HFFc6 (cell line): ENCODE results near the gene EFNB2. TPM values are rescaled to one million over a fixed set of nuclear protein-coding genes. Genes with fewer than 3 reads are reported as not detected.

Source experiments
- DNase-seq: peaks from one replicate; pipeline ENCODE4 v3.0.0-alpha.2; 2018
- H3K27ac Mint-ChIP-seq: 2 replicates; pipeline ENCODE4 v1.8.0; 2020; ENCODE audit warnings: mild to moderate bottlenecking, mixed read lengths
- H3K27me3 Mint-ChIP-seq: 2 replicates; pipeline ENCODE4 v1.8.0; 2021; ENCODE audit warnings: mild to moderate bottlenecking, moderate library complexity, mixed read lengths; ENCODE audit not compliant: insufficient read depth
- H3K36me3 Mint-ChIP-seq: 2 replicates; pipeline ENCODE4 v1.8.0; 2021; ENCODE audit warnings: low read depth, mixed read lengths
- H3K4me1 Mint-ChIP-seq: 2 replicates; pipeline ENCODE4 v1.8.0; 2020; ENCODE audit warnings: low read depth, mixed read lengths
- H3K4me3 Mint-ChIP-seq: 2 replicates; pipeline ENCODE4 v1.8.0; 2020; ENCODE audit warnings: mild to moderate bottlenecking, moderate library complexity, mixed read lengths
- H3K9me3 Mint-ChIP-seq: 2 replicates; pipeline ENCODE4 v1.8.0; 2020; ENCODE audit warnings: mild to moderate bottlenecking, mixed read lengths
- CTCF ChIP-seq: fragments of 200-600 bp; sonication (generic); IDR thresholded peaks from 2 replicates; pipeline ENCODE4 v1.5.0; 2021; ENCODE audit warnings: antibody characterized with exemption, mild to moderate bottlenecking
- long read RNA-seq: library from polyadenylated mRNA; unstranded; transcript quantifications from one replicate; pipeline ENCODE4 v2.0.0, GENCODE V29; 2019
- total RNA-seq, 6 experiments: library from RNA; stranded (reverse); fragmentation: NEBNext Ultra II Directional; extraction: Animal tissue kit (Norgen Biotek cat#: 25700); gene quantifications; 2 replicates in 1 of 6; 3 replicates in 5 of 6; pipeline ENCODE4 v1.2.3, GENCODE V29; 2021

EFNB2 gene
- 10 to 100 TPM in 5 of 6 experiments, 1 to 10 TPM in 1; 8.1 to 32.5 (median 30.6) TPM for total RNA-seq
- long read RNA-seq, partial matches to known transcripts: 0 of 2 reads
- long read RNA-seq, other reads (novel, unspliced or antisense): 2 of 2 reads

- Mint-ChIP-seq H3K27me3 (no peaks in the 10 kb centered on the region; the same call in 1 of the 2 replicates), H3K4me3 (peak within 1 kb of the TSS; percentile 93), H3K36me3 (peaks cover 11% of the 10 kb centered on the region; the same call in 1 of the 2 replicates), H3K27ac (peak within 1 kb of the TSS; percentile 75), H3K9me3 (no peaks in the 10 kb centered on the region), H3K4me1 (peaks cover 31% of the 10 kb centered on the region)
- TF ChIP-seq CTCF: no peak
- DNase-seq: peak; percentile 76
Observed at GRCh38 chr13:106535552-106536243, at the start of gene EFNB2. TSS of gene EFNB2 (minus strand) at chr13:106535662. CDS start at chr13:106534964, 698 bp downstream.

DNA sequence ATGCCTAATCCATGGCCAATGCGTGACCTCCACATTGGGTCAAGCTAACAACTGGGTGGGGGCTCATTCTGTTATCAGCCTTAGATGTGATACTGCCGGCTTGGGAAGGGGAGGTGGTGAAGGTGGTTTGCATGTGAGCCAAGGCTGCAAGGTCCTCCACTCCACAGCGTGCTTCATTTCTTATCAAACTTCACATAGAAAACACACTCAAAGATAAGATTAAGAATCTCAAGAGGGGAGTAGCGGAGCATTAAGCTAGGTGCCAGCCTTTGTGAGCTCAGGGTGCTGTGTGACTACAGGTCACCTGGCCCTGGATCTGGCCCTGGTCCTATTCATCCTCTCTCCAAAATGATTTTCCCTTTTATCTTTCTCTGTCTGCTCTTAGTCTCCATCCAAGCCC is 45.8 kb upstream of the EFNB2 start:
- no peak overlapping the region for H3K4me3 Mint-ChIP-seq
- H3K27ac Mint-ChIP-seq: no peak overlapping the region
- no peaks in the 10 kb centered on the region for H3K36me3 Mint-ChIP-seq
- TF ChIP-seq CTCF: no peak
- no peak for DNase-seq
- H3K4me1 Mint-ChIP-seq: no peaks in the 10 kb centered on the region
- peaks cover 6% of the 10 kb centered on the region for H3K9me3 Mint-ChIP-seq
- peaks cover 3% of the 10 kb centered on the region for H3K27me3 Mint-ChIP-seq

DNA sequence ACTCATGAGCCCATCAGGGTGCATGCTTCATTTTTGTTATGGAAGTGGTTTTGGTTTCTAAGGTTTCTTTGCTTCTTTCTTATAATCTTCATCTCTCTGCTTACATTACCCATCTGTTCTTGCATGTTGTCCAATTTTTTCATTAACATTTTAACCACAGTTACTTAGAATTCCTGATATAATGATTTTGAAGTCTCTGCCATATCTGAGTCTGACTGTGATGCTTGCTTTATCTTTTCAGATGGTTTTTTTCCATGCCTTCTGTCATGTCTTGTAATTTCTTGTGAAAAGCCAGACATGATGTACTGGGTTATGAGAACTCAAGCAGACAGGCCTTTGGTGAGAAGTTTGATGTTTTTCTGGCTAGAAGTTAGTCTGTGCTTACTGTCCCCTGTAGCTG is 40.4 kb upstream of the EFNB2 start:
- H3K27ac Mint-ChIP-seq: no peak overlapping the region
- peaks cover 19% of the 10 kb centered on the region for H3K4me1 Mint-ChIP-seq
- no peaks in the 10 kb centered on the region for H3K36me3 Mint-ChIP-seq
- no peak for DNase-seq
- TF ChIP-seq CTCF: no peak
- no peak overlapping the region for H3K4me3 Mint-ChIP-seq
- H3K27me3 Mint-ChIP-seq: peaks cover 3% of the 10 kb centered on the region; the same call in 1 of the 2 replicates
- no peaks in the 10 kb centered on the region for H3K9me3 Mint-ChIP-seq

GRCh38 chr13:106573868-106574267 is 38.4 kb upstream of the EFNB2 start:
- no peak overlapping the region; the same call in 1 of the 2 replicates for H3K4me3 Mint-ChIP-seq
- no peaks in the 10 kb centered on the region for H3K36me3 Mint-ChIP-seq
- H3K4me1 Mint-ChIP-seq: peaks cover 19% of the 10 kb centered on the region
- DNase-seq: peak; percentile 13
- H3K9me3 Mint-ChIP-seq: no peaks in the 10 kb centered on the region
- H3K27me3 Mint-ChIP-seq: peaks cover 3% of the 10 kb centered on the region; the same call in 1 of the 2 replicates
- peak overlapping the region; percentile 53 for H3K27ac Mint-ChIP-seq
- TF ChIP-seq CTCF: no peak

- peaks cover 3% of the 10 kb centered on the region; the same call in 1 of the 2 replicates for H3K27me3 Mint-ChIP-seq
- peaks cover 19% of the 10 kb centered on the region for H3K4me1 Mint-ChIP-seq
- H3K9me3 Mint-ChIP-seq: no peaks in the 10 kb centered on the region
- peak overlapping the region; percentile 53 for H3K27ac Mint-ChIP-seq
- H3K4me3 Mint-ChIP-seq: peak overlapping the region; percentile 59
- DNase-seq: peak; percentile 76
- TF ChIP-seq CTCF: no peak
- no peaks in the 10 kb centered on the region for H3K36me3 Mint-ChIP-seq
Observed at GRCh38 chr13:106573284-106573846, 37.9 kb upstream of the EFNB2 start.
